HG03139 (cell line): ENCODE data around the gene SLC39A9.

ENCODE experiments used
- ATAC-seq: cut with Tn5 transposase; IDR thresholded peaks from one replicate; pipeline ENCODE4 v1.9.1; 2021; ENCODE audit not compliant: unreplicated experiment

SLC39A9 gene

GRCh38 chr14:69424149-69424923 is 25.8 kb downstream of the SLC39A9 start:
- ATAC-seq = no peak

DNA sequence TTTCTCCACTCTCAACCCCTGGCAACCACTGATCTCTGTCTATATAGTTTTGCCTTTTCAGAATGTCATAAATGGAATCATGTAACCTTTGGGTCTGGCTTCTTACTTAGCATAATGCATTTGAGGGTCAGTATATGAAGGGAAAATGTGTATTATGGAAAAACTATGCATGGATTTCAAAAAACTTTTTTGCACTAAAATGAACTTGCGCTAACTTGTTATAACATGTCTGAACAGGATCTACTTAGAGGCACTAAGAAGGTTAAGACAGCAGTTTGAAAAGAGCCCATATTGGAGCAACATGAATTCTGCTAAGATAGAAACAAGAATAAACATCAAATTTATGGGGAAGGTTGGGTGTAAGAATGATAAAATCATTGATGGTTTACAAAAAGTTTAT is 29.1 kb downstream of the SLC39A9 start:
- ATAC-seq = no peak

GRCh38 chr14:69428289-69428998 is 30.0 kb downstream of the SLC39A9 start:
- ATAC-seq = no peak

DNA sequence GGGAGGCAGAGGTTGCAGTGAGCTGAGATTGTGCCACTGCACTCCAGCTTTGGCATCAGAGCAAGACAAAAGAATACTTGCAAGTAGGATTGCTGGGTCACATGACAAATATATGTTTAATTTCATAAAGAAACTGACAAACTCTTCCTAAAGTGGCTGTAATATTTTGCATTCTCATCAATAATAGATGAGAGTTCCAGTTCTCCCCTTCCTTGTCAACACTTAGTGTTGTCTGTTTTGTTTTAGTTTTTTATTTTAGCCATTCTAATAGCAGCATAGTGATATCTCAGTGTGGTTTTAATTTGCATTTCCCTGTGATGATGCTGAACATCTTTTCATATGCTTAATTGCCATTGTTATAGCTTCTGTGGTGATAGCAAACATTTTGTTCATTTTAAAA is 31.2 kb downstream of the SLC39A9 start:
- no peak for ATAC-seq

GRCh38 chr14:69430306-69430939 is 31.9 kb downstream of the SLC39A9 start:
- ATAC-seq = no peak

DNA sequence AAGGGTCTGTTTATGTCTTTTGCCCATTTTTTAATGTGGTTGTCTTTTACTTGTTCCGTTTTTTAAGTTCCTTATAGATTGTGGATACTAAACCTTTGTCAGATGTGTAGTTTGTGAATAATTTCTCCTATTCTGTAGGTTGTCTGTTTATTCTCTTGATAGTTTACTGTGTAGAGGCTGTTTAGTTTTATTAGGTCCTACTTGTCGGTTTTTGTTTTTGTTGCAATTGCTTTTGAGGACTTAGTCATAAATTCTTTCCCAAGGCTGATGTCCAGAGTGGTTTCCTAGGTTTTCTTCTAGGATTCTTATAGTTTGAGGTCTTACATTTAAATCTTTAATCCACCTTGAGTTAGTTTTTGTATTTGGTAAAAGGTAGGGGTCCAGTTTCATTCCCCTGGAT is 33.9 kb downstream of the SLC39A9 start:
- ATAC-seq = no peak

DNA sequence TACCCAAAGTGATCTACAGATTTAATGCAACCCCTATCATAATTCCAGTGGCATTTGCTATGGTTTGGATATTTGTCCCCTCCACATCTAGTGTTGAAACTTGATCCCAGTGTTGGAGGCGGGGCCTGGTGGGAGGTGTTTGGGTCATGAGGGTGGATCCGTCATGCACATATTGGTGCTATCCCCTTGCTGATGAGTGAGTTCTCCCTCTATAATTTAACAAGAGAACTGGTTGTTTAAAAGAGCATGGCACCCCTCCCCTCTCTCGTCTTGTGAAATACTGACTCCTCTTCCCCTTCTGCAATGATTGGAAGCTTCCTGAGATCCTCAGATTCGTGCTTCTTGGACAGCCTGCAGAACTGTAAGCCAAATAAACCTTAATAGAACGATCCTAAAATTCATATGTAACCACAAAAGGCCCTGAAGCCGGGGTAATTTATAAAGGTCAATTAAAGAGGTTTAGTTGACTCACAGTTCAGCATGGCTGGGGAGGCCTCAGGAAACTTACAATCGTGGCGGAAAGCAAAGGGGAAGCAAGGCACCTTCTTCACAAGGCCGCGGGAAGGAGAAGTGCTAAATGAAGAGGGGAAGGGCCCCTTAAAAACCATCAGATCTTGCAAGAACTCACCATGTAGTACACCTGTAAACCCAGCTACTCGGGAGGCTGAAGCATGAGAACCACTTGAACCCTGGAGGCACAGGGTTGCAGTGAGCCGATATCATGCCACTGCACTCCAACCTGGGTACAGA is 41.2 kb downstream of the SLC39A9 start:
- no peak for ATAC-seq

DNA sequence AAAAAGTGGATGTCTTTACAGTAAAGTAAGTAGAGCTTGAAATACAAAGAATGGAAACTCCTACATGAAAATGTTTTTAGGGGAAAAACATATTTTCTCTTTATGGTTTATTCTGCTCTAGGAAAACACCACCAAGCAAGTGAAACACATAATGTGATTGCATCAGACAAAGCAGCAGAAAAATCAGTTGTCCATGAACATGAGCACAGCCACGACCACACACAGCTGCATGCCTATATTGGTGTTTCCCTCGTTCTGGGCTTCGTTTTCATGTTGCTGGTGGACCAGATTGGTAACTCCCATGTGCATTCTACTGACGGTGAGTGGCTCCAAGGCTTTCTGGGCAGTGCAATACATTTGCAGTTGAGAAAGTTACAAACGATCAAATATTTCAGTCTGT is 43.5 kb downstream of the SLC39A9 start:
- ATAC-seq = peak; percentile 75

DNA sequence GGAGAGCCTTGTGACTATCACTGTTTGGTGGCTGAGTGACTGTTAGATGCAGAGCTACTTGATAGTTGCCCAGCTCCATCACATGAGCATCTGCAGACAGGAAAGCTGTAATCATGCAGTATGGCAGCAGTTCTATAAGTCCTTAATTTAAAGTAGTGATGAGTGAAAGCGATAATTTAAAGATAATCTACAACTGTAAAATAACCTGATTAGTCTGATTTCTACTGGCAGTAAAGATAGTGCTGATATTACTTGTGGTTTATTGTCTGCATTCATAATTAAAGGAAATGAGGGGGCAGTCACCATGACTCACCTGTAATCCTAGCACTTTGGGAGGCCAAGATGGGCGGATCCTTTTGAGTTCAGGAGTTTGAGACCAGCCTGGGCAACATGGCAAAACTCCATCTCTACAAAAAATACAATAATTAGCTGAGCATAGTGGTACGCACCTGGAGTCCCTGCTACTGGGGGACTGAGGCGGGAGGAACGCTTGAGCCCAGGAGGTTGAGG is 44.9 kb downstream of the SLC39A9 start:
- no peak for ATAC-seq

GRCh38 chr14:69449216-69449615 is 50.7 kb downstream of the SLC39A9 start:
- ATAC-seq = no peak

GRCh38 chr14:69451941-69452340 is 53.4 kb downstream of the SLC39A9 start:
- ATAC-seq = no peak

GRCh38 chr14:69458350-69458749 is 59.9 kb downstream of the SLC39A9 start:
- ATAC-seq = no peak

DNA sequence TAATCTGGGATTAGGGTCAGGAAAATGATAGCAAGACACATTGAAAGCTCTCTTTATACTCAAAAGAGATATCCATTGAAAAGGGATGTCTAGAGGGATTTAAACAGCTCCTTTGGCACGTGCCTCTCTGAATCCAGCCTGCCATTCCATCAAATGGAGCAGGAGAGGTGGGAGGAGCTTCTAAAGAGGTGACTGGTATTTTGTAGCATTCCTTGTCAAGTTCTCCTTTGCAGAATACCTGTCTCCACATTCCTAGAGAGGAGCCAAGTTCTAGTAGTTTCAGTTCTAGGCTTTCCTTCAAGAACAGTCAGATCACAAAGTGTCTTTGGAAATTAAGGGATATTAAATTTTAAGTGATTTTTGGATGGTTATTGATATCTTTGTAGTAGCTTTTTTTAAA is 60.6 kb downstream of the SLC39A9 start:
- ATAC-seq = no peak

DNA sequence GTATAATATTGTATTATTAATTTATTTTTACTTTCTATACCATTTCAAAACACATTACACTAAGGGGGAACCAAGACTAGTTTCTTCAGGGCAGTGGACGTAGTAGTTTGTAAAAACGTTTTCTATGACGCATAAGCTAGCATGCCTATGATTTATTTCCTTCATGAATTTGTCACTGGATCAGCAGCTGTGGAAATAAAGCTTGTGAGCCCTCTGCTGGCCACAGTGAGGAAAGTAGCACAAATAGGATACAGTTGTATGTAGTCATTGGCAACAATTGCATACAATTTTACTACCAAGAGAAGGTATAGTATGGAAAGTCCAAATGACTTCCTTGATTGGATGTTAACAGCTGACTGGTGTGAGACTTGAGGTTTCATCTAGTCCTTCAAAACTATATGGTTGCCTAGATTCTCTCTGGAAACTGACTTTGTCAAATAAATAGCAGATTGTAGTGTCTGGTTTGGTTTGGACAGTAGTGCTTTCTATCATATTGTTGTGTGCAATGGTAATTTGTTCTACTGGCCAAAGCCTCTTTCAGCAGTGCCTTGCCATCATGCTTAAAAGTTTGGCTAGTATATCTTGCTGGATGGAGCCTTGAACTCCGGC is 61.7 kb downstream of the SLC39A9 start:
- ATAC-seq = no peak

- no peak for ATAC-seq
Measured at GRCh38 chr14:69464379-69464778, 65.9 kb downstream of the SLC39A9 start.

DNA sequence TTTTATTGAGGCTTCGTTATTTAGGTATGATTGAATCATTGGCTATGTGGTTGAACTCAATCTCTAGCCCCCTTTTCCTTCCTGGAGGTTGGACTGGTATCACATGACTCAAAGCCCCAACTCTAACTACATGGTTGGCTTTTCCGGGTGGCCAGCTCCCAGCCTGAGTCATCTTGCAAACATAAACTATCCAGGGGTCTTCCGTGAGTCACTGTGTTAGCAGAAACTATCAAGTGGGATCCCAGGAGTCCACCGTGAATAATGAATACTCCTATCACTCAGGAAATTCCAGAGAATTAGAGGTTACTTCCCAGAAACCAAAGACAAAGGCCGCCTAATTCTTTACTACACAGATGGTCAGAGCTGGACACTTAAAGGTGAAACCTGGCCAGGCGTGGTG is 66.3 kb downstream of the SLC39A9 start:
- ATAC-seq = no peak

DNA sequence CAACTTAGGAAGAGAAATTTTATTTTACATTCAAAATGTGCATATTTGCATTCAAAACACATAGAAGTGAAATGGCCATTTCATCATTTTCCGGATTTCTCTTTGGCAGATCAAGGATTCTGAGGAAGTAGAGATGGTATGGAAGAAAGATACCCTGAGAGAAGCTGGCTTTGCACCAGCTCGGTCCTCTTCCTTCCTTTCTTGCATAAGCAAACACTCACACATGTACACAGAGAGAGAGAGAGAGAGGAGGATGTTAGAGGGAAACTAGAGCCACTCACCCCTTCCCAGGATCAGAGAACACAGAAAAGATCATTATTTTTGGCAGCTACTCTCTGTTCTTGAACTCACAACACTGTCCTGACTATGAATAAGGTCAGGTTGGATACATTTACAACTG is 70.5 kb downstream of the SLC39A9 start:
- no peak for ATAC-seq

DNA sequence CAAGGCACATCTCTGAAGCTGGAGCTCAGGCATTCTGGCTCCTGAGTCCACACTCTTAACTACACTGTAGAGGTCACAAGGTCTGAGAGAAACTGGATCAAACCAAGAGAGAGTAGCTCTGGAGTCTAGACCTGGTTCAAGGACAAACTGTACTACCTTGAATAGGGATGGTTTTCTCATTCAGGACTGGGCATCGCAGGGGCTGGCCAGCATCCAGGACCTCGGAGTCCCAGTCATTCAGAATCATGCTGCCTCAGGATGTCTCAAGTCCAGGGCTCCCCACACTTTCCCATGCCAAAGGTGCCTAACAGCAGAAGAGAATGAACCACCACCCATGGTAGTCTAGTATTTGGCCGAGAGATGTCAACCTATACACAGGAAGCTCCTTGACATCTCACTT is 72.9 kb downstream of the SLC39A9 start:
- no peak for ATAC-seq

DNA sequence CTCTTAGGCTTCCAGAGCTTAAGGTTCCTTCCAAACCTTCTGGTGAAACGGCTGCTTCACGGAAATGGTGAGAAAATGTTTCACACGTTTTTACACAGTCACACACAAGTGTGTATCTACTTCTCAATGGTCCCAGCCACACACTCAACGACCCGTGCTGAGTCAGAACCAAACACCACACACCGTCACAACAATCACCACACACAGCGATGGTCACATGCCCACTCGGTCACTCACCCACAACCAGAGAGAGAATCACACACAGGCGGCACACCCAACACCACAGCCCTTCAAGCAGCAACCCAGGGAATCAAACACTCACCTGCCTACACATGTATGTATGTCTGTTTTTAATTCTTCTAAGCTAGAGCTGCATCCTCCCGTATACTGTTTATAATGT is 73.4 kb downstream of the SLC39A9 start:
- ATAC-seq = no peak

GRCh38 chr14:69473260-69473659 is 74.8 kb downstream of the SLC39A9 start:
- no peak for ATAC-seq

DNA sequence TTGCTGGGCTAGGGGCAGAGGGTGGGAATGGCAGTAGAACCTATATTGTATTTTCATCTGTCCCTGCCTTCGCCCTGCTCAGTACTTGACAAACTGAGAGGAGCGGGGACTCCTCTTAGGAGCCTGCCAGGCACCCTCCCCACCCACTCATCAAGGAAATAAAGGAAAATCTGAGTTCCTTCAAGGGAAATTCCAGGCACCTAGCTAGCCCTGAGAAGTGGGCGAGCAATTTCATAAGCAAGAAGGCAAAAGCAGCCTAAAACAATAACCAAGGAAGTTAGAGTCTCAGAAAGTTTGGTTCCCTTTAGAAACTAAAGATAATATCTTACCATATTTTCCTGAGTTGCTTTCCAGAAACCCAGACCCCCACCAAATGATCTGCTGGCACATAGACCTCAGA is 75.5 kb downstream of the SLC39A9 start:
- no peak for ATAC-seq
